ENCODE measurements around the gene TECTB.
"Not testable (repeated sequence)": the region's sequence is repeated elsewhere in the genome, so short reads cannot be mapped to it uniquely, and the experiment has no call there.

Gene TECTB

GRCh38 chr10:112283100-112283499 is at the start of gene TECTB:
Gene TECTB (plus strand): TSS chr10:112283400. CDS start chr10:112283735, 335 bp downstream.
- DNase-seq (ENCODE audit: low read depth in 1 of 2, low spot score in 1 of 2): no peak

GRCh38 chr10:112235141-112235540 is 48.1 kb upstream of the TECTB start:
- DNase-seq (ENCODE audit: low read depth in 1 of 2, low spot score in 1 of 2): no peak

GRCh38 chr10:112235920-112236319 is 47.3 kb upstream of the TECTB start:
- no peak for DNase-seq (ENCODE audit: low read depth in 1 of 2, low spot score in 1 of 2)

- no peak for DNase-seq (ENCODE audit: low read depth in 1 of 2, low spot score in 1 of 2)
Measured at GRCh38 chr10:112236486-112236885, 46.7 kb upstream of the TECTB start.

GRCh38 chr10:112239347-112239746 is 43.9 kb upstream of the TECTB start:
- no peak for DNase-seq (ENCODE audit: low read depth in 1 of 2, low spot score in 1 of 2)

- DNase-seq (ENCODE audit: low read depth in 1 of 2, low spot score in 1 of 2): no peak
Measured at GRCh38 chr10:112240441-112240840, 42.8 kb upstream of the TECTB start.

- no peak for DNase-seq (ENCODE audit: low read depth in 1 of 2, low spot score in 1 of 2)
Measured at GRCh38 chr10:112241651-112242341, 41.4 kb upstream of the TECTB start.

GRCh38 chr10:112242769-112243168 is 40.4 kb upstream of the TECTB start:
- DNase-seq (ENCODE audit: low read depth in 1 of 2, low spot score in 1 of 2): no peak

GRCh38 chr10:112243713-112244112 is 39.5 kb upstream of the TECTB start:
- no peak for DNase-seq (ENCODE audit: low read depth in 1 of 2, low spot score in 1 of 2)

GRCh38 chr10:112244197-112244596 is 39.0 kb upstream of the TECTB start:
- no peak for DNase-seq (ENCODE audit: low read depth in 1 of 2, low spot score in 1 of 2)

GRCh38 chr10:112247791-112248190 is 35.4 kb upstream of the TECTB start:
- no peak for DNase-seq (ENCODE audit: low read depth in 1 of 2, low spot score in 1 of 2)

GRCh38 chr10:112248584-112249295 is 34.5 kb upstream of the TECTB start:
- DNase-seq (ENCODE audit: low read depth in 1 of 2, low spot score in 1 of 2): no peak

- no peak for DNase-seq (ENCODE audit: low read depth in 1 of 2, low spot score in 1 of 2)
Measured at GRCh38 chr10:112249722-112250121, 33.5 kb upstream of the TECTB start.

GRCh38 chr10:112250555-112250954 is 32.6 kb upstream of the TECTB start:
- DNase-seq (ENCODE audit: low read depth in 1 of 2, low spot score in 1 of 2): no peak

- not testable (repeated sequence) for DNase-seq (ENCODE audit: low read depth in 1 of 2, low spot score in 1 of 2)
Measured at GRCh38 chr10:112251238-112251637, 32.0 kb upstream of the TECTB start.

- DNase-seq (ENCODE audit: low read depth in 1 of 2, low spot score in 1 of 2): no peak
Measured at GRCh38 chr10:112258407-112258806, 24.8 kb upstream of the TECTB start.

GRCh38 chr10:112259688-112260087 is 23.5 kb upstream of the TECTB start:
- no peak for DNase-seq (ENCODE audit: low read depth in 1 of 2, low spot score in 1 of 2)

- no peak for DNase-seq (ENCODE audit: low read depth in 1 of 2, low spot score in 1 of 2)
Measured at GRCh38 chr10:112260831-112261230, 22.4 kb upstream of the TECTB start.

- no peak for DNase-seq (ENCODE audit: low read depth in 1 of 2, low spot score in 1 of 2)
Measured at GRCh38 chr10:112261281-112261822, 21.8 kb upstream of the TECTB start.

GRCh38 chr10:112262546-112262945 is 20.7 kb upstream of the TECTB start:
- DNase-seq (ENCODE audit: low read depth in 1 of 2, low spot score in 1 of 2): no peak

GRCh38 chr10:112265745-112266144 is 17.5 kb upstream of the TECTB start:
- no peak for DNase-seq (ENCODE audit: low read depth in 1 of 2, low spot score in 1 of 2)

- no peak for DNase-seq (ENCODE audit: low read depth in 1 of 2, low spot score in 1 of 2)
Measured at GRCh38 chr10:112269266-112269665, 13.9 kb upstream of the TECTB start.

All from stimulated activated CD4-positive, alpha-beta T cell treated with anti-CD3 and anti-CD28 coated beads, Interleukin-15, amount 100 ng/mL, for 1 hour (primary cell).